ENCODE measurements around the gene AUP1. TPM values are rescaled to one million over a fixed set of nuclear protein-coding genes. Genes with fewer than 3 reads are reported as not detected.

Gene AUP1
- total and polyA plus RNA-seq, 2 donors (not counting 3 experiments of a cell fraction or from before 2014, with no cell fraction given): 103 to 187 TPM

DNA sequence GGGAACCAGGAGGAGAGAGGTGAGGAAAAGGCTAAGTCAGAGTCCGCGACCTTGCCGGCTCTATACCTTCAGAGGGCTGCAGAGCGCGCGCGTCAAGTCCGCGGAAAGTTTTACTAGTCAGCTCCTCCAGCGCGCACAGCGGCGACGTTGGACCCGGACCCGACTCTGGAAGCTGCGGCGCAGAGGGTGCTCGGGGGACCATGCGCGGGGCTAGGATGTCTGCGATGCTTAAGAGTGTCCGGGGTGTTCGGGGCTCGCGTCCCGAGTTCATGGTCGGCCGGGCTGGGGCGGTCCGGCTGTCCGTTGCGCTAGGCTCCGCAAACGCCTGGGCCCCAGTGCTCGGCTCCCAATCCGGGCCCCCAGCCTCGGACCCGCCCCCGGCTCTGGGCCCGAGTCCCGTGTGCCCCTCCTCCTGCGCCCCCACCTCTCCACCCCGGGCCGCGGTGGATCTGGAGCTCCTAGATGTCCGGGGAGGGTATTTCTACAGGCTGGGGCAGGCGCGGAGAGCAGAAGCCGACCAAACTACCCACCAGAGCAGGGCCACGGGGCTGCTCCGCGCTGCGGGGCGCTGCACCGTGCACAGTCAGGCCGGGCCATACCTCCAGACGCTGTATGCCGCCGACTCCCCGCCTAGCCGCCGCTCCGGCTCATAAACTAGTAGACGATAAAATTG, 30.1 kb downstream of the AUP1 start, which contains the start of gene LBX2:
TSS of gene LBX2 (minus strand) at position 337 of the 673 bp plus-strand sequence. CDS start at position 271, 66 bp downstream.
- Histone ChIP-seq H3K36me3 (ENCODE audit: control insufficient read depth in 2 of 2, extremely low read depth in 1 of 2, insufficient read depth in 2 of 2, low read length in 2 of 2) (no peaks in the 10 kb centered on the region), H2AFZ (ENCODE audit: low read depth, low read length) (peak within 1 kb of the TSS; percentile 11), H3K27me3 (ENCODE audit: control insufficient read depth in 2 of 2, insufficient read depth in 2 of 2, low read length in 2 of 2) (peaks cover 23 to 40% of the 10 kb centered on the region in 2 experiments), H3K27ac (ENCODE audit: insufficient read depth, low read depth, low read length) (no peak within 1 kb of the TSS), H3K79me2 (ENCODE audit: control insufficient read depth, insufficient read depth, low read length) (no peaks in the 10 kb centered on the region), H3K9ac (replicated peaks; ENCODE audit: extremely low read depth, insufficient read depth, low read length) (no peak within 1 kb of the TSS), H3K4me3 (replicated peaks in 1 of 3; ENCODE audit: insufficient read depth in 1 of 3, low read depth in 1 of 3, low read length in 3 of 3) (peak within 1 kb of the TSS in 2 of 3 experiments; percentile 19 to 25), H3K4me1 (ENCODE audit: control insufficient read depth, extremely low read depth, insufficient read depth, low read length) (peaks cover 32% of the 10 kb centered on the region), H4K20me1 (replicated peaks; ENCODE audit: control insufficient read depth, extremely low read depth, insufficient read depth, low read length) (no peaks in the 10 kb centered on the region), H3K4me2 (ENCODE audit: insufficient read depth, low read length) (peak within 1 kb of the TSS; percentile 50), H3K9me1 (replicated peaks; ENCODE audit: control insufficient read depth, extremely low read depth, insufficient read depth, low read length) (no peaks in the 10 kb centered on the region), H3K9me3 (replicated peaks; ENCODE audit: control insufficient read depth, insufficient read depth, low read length) (no peaks in the 10 kb centered on the region)
- DNase-seq (ENCODE audit: low read depth, low spot score) (no peak), FAIRE-seq (no peak)
- CTCF ChIA-PET: interaction anchor here (0.7 to 1.5 kb wide), 6 partner anchors 8 to 87 kb away, joined by 3 to 4 read pairs (median 3); partner anchors contain the start of genes INO80B and WBP1
- POLR2A ChIA-PET: interaction anchor here (1.1 kb wide), 1 partner anchor 30 kb away, joined by 3 read pairs; the partner anchor contains the start of gene AUP1
- intact Hi-C loops (cut with micrococcal nuclease): loop anchor here (5.0 kb wide), 1 partner anchor 33 kb away; no protein-coding TSS in a partner anchor
- TF ChIP-seq EZH2 (IDR thresholded peaks at IDR 0.05; ENCODE audit: borderline replicate concordance, low read depth, low read length, severe bottlenecking): peak; percentile 81
- TF ChIP-seq CTCF (IDR thresholded peaks at IDR 0.05; ENCODE audit: extremely low read depth in 1 of 2, insufficient read depth in 1 of 2, low read depth in 1 of 2, low read length in 2 of 2): no peak
- no peak for TF ChIP-seq POLR2A (IDR thresholded peaks at IDR 0.05; ENCODE audit: low read depth, low read length)
- BruUV-seq (replicated peaks): no TSS peak
- dilution Hi-C loops (cut with MboI; ENCODE audit: extremely low pct_ligation_motif_present, low sequenced_read_pairs): no loop called here

Data from endothelial cell of umbilical vein (primary cell).